Mesenchymal stem cell (in vitro differentiated cells and primary cell): ENCODE results near the gene DAO.
"Not testable (repeated sequence)": the region's sequence is repeated elsewhere in the genome, so short reads cannot be mapped to it uniquely, and the experiment has no call there.

Experiments used
- DNase-seq: peaks from one replicate; pipeline ENCODE4 v3.0.0-alpha.2; 2013
- H2AFZ ChIP-seq: one replicate; pipeline ENCODE4 v1.6.1; 2013; ENCODE audit warnings: low read depth, mild to moderate bottlenecking, control low read depth, inconsistent platforms, low read length, moderate library complexity
- H2AK5ac ChIP-seq: 2 replicates; pipeline ENCODE4 v1.6.1; 2013; ENCODE audit warnings: low read length, moderate library complexity, mild to moderate bottlenecking, inconsistent platforms; ENCODE audit not compliant: severe bottlenecking
- H2BK120ac ChIP-seq: one replicate; pipeline ENCODE4 v1.6.1; 2013; ENCODE audit warnings: low read depth, mild to moderate bottlenecking, inconsistent platforms, low read length, moderate library complexity
- H2BK12ac ChIP-seq, 2 experiments: one replicate each; pipeline ENCODE4 v1.6.1; 2013; ENCODE audit warnings: inconsistent platforms in 2 of 2, low read length in 2 of 2, mild to moderate bottlenecking in 2 of 2, moderate library complexity in 2 of 2, control low read depth in 1 of 2
- H2BK15ac ChIP-seq: one replicate; pipeline ENCODE4 v1.6.1; 2013; ENCODE audit warnings: mild to moderate bottlenecking, low read depth, inconsistent platforms; ENCODE audit not compliant: poor library complexity, severe bottlenecking
- H2BK5ac ChIP-seq: 2 replicates; pipeline ENCODE4 v1.6.1; 2013; ENCODE audit warnings: low read depth, mild to moderate bottlenecking, low read length, control low read depth, inconsistent platforms; ENCODE audit not compliant: poor library complexity, severe bottlenecking
- H3K14ac ChIP-seq, 2 experiments: one replicate each; pipeline ENCODE4 v1.6.1; 2013; ENCODE audit warnings: inconsistent platforms in 2 of 2, low read length in 2 of 2, control low read depth in 1 of 2, mild to moderate bottlenecking in 1 of 2, moderate library complexity in 1 of 2
- H3K18ac ChIP-seq, 2 experiments: one replicate each; pipeline ENCODE4 v1.6.1; 2013; ENCODE audit warnings: inconsistent platforms in 2 of 2, low read length in 2 of 2, control low read depth in 1 of 2, low read depth in 1 of 2, mild to moderate bottlenecking in 1 of 2
- H3K23ac ChIP-seq, 2 experiments: one replicate each; pipeline ENCODE4 v1.6.1; 2013; ENCODE audit warnings: inconsistent platforms in 2 of 2, low read length in 2 of 2, mild to moderate bottlenecking in 2 of 2, moderate library complexity in 2 of 2, control low read depth in 1 of 2
- H3K27ac ChIP-seq: 2 replicates; pipeline ENCODE4 v1.5.1; 2013; ENCODE audit warnings: mild to moderate bottlenecking, moderate library complexity, low read length, control low read depth, inconsistent platforms; ENCODE audit not compliant: poor library complexity, severe bottlenecking
- H3K27me3 ChIP-seq, 2 experiments: 2 replicates each; pipeline versions ENCODE4 v1.6.1 to v1.7.0; 2013; ENCODE audit warnings: low read length in 2 of 2, mild to moderate bottlenecking in 2 of 2, moderate library complexity in 2 of 2, control low read depth in 1 of 2, inconsistent platforms in 1 of 2; ENCODE audit not compliant: control insufficient read depth in 1 of 2, insufficient read depth in 1 of 2
- H3K36me3 ChIP-seq, 2 experiments: 2 replicates each; pipeline versions ENCODE4 v1.6.1 to v1.7.0; 2013; ENCODE audit warnings: low read length in 2 of 2, control low read depth in 1 of 2, inconsistent platforms in 1 of 2, low read depth in 1 of 2, mild to moderate bottlenecking in 1 of 2; ENCODE audit not compliant: insufficient read depth in 2 of 2, control insufficient read depth in 1 of 2
- H3K4ac ChIP-seq, 2 experiments: one replicate each; pipeline ENCODE4 v1.6.1; 2013; ENCODE audit warnings: inconsistent platforms in 2 of 2, low read length in 2 of 2, mild to moderate bottlenecking in 2 of 2, moderate library complexity in 2 of 2, control low read depth in 1 of 2, low read depth in 1 of 2
- H3K4me1 ChIP-seq: 2 replicates; pipeline ENCODE4 v1.6.1; 2013; ENCODE audit warnings: low read depth, low read length, control low read depth; ENCODE audit not compliant: control insufficient read depth, insufficient read depth
- H3K4me2 ChIP-seq: 2 replicates; pipeline ENCODE4 v1.6.1; 2013; ENCODE audit warnings: low read length, mild to moderate bottlenecking, inconsistent platforms; ENCODE audit not compliant: poor library complexity, severe bottlenecking
- H3K4me3 ChIP-seq, 2 experiments: 2 replicates each; pipeline versions ENCODE4 v1.5.1 to v1.7.0; 2013; ENCODE audit warnings: low read length in 2 of 2, mild to moderate bottlenecking in 2 of 2, control low read depth in 1 of 2, low read depth in 1 of 2; ENCODE audit not compliant: insufficient read depth in 1 of 2
- H3K79me1 ChIP-seq: replicated peaks from 2 replicates; pipeline ENCODE4 v1.6.1; 2013; ENCODE audit warnings: mild to moderate bottlenecking, control low read depth, low read length, inconsistent platforms; ENCODE audit not compliant: poor library complexity, severe bottlenecking
- H3K9ac ChIP-seq: 2 replicates; pipeline ENCODE4 v1.7.0; 2013; ENCODE audit warnings: mild to moderate bottlenecking, low read length, moderate library complexity
- H3K9me3 ChIP-seq: 2 replicates; pipeline ENCODE4 v1.7.0; 2013; ENCODE audit warnings: mild to moderate bottlenecking, low read length; ENCODE audit not compliant: control insufficient read depth
- H4K8ac ChIP-seq: one replicate; pipeline ENCODE4 v1.6.1; 2013; ENCODE audit warnings: inconsistent platforms, mild to moderate bottlenecking, low read length, moderate library complexity
- H4K91ac ChIP-seq: one replicate; pipeline ENCODE4 v1.6.1; 2013; ENCODE audit warnings: mild to moderate bottlenecking, low read length, inconsistent platforms
- WGBS: methylation state at CpG from one replicate; pipeline ENCODE4 v1.1.7; 2013; ENCODE audit warnings: mixed read lengths; 5-methylcytosine and 5-hydroxymethylcytosine counted together

The DAO gene

GRCh38 chr12:108840605-108841332 lies 39.1 kb upstream of the DAO start:
- Histone ChIP-seq H3K9me3 (no peaks in the 10 kb centered on the region), H3K18ac (peak overlapping the region; percentile 67 to 85), H3K9ac (peak overlapping the region; percentile 77), H3K23ac (no peak overlapping the region), H3K4ac (peak overlapping the region in 1 of 2 experiments; percentile 39), H3K4me3 (no peak overlapping the region), H4K8ac (peak overlapping the region; percentile 72), H3K27ac (peak overlapping the region; percentile 96), H3K14ac (peak overlapping the region in 1 of 2 experiments; percentile 5), H2AFZ (no peak overlapping the region), H2BK12ac (peak overlapping the region; percentile 22 to 23), H3K36me3 (peaks cover 36 to 54% of the 10 kb centered on the region in 2 experiments), H2BK120ac (peak overlapping the region; percentile 29), H2BK5ac (no peak overlapping the region), H3K79me1 (peaks cover 6% of the 10 kb centered on the region), H2BK15ac (no peak overlapping the region), H2AK5ac (peak overlapping the region; percentile 92), H3K4me1 (peaks cover 24% of the 10 kb centered on the region), H4K91ac (peak overlapping the region; percentile 84), H3K4me2 (no peak overlapping the region), H3K27me3 (no peaks in the 10 kb centered on the region)
- WGBS, result 51% methylated on average over 18 of the region's 20 CpGs
- peak; percentile 95 for DNase-seq

DNA sequence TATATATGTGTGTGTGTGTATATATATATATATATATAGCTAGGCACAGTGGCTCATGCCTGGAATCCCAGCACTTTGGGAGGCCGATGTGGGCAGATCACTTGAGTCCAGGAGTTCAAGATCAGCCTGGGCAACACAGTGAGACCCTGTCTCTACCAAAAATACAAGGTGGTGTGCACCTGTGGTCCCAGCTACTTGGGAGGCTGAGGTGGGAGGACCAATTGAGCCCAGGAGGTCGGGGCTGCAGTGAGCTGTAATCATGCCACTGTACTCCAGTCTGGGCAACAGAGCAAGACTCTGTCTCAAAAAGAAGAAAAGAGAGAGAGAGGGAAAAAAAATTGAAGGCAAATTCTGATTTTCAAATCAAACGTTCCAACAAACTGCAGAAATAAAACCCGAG lies 38.1 kb upstream of the DAO start:
- not testable (repeated sequence) for H3K4me2 ChIP-seq, H4K91ac ChIP-seq, H2BK5ac ChIP-seq, H2BK12ac ChIP-seq, H3K9ac ChIP-seq, H3K4ac ChIP-seq, H3K14ac ChIP-seq, H3K23ac ChIP-seq, H3K27me3 ChIP-seq, H3K4me3 ChIP-seq, DNase-seq, H4K8ac ChIP-seq, H2AFZ ChIP-seq, H2AK5ac ChIP-seq, H3K27ac ChIP-seq, H3K9me3 ChIP-seq, H2BK15ac ChIP-seq, H3K79me1 ChIP-seq
- WGBS, result 91% methylated on average over 4 of the region's 4 CpGs
- Histone ChIP-seq H3K36me3 (peaks cover 45 to 55% of the 10 kb centered on the region in 2 experiments), H3K4me1 (peaks cover 22% of the 10 kb centered on the region), H2BK120ac (peak overlapping the region; percentile 15), H3K18ac (peak overlapping the region in 1 of 2 experiments; percentile 47)

DNA sequence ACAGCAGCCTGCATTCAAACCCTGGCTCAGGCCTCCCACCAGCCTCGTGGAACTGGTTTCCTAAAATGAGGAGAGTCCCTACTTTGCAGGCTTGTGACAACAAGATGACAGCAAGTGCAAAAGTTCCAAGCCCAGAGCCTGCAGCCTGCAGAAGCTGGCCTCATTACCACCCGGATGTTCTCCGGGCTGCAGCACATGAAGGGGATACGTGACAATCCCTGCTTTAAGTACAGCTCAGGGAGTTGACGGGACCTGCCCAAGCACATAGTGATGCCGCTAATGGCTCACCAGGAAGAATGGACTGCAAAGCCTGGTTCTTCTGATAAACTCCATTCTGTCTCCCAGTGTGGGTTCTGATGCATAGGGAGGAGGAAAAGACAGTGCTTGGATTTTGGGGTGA lies 37.5 kb upstream of the DAO start:
- peaks cover 20% of the 10 kb centered on the region for H3K4me1 ChIP-seq
- DNase-seq, result no peak
- peak overlapping the region; percentile 14 for H2AK5ac ChIP-seq
- no peak overlapping the region for H3K27ac ChIP-seq
- peak overlapping the region; percentile 9 for H4K91ac ChIP-seq
- 67% methylated on average over 6 of the region's 6 CpGs for WGBS
- no peak overlapping the region for H3K23ac ChIP-seq
- H3K27me3 ChIP-seq, result no peaks in the 10 kb centered on the region
- H3K18ac ChIP-seq, result peak overlapping the region; percentile 47 to 62
- H3K14ac ChIP-seq, result peak overlapping the region in 1 of 2 experiments; percentile 62
- no peak overlapping the region for H2BK120ac ChIP-seq
- H3K9me3 ChIP-seq, result no peaks in the 10 kb centered on the region
- H3K36me3 ChIP-seq, result peaks cover 48 to 55% of the 10 kb centered on the region in 2 experiments
- H3K79me1 ChIP-seq, result peaks cover 6% of the 10 kb centered on the region
- H3K4ac ChIP-seq, result peak overlapping the region; percentile 27 to 65
- H2BK12ac ChIP-seq, result peak overlapping the region in 1 of 2 experiments; percentile 64
- peak overlapping the region; percentile 54 for H4K8ac ChIP-seq
- H3K4me2 ChIP-seq, result no peak overlapping the region
- no peak overlapping the region for H2BK15ac ChIP-seq
- no peak overlapping the region for H3K9ac ChIP-seq
- no peak overlapping the region for H3K4me3 ChIP-seq
- no peak overlapping the region for H2BK5ac ChIP-seq
- no peak overlapping the region for H2AFZ ChIP-seq

DNA sequence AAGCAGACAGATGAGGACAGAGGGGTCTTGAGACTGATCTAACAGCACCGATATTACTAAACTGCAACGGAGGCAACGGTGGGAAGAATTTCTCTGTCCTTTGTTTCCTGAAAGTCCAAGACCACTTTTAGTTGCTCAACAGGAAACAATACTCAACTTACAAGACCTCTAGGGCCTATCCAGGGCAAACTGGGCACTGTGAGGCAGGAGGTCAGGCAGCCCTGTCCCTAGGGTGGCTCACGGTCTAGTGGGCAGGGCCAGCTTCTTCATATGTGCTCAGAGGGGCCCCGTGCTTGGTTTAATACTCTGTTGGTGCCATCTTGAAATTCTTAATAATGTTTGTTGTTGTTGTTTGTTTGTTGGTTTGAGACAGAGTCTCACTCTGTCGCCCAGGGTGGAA lies 36.7 kb upstream of the DAO start:
- WGBS, result 83% methylated on average over 6 of the region's 6 CpGs
- peak overlapping the region; percentile 9 to 50 for H3K4ac ChIP-seq

More for the DNA sequence above, 36.7 kb upstream of the DAO start:
- Histone ChIP-seq H2AFZ (no peak overlapping the region), H3K9me3 (no peaks in the 10 kb centered on the region), H3K9ac (no peak overlapping the region), H2BK120ac (no peak overlapping the region), H3K14ac (no peak overlapping the region), H4K91ac (peak overlapping the region; percentile 48), H2BK5ac (no peak overlapping the region), H2BK15ac (peak overlapping the region; percentile 0), H3K4me3 (no peak overlapping the region), H2BK12ac (peak overlapping the region in 1 of 2 experiments; percentile 71), H3K4me1 (peaks cover 16% of the 10 kb centered on the region), H3K79me1 (peaks cover 8% of the 10 kb centered on the region), H3K36me3 (peaks cover 56 to 63% of the 10 kb centered on the region in 2 experiments), H3K18ac (peak overlapping the region; percentile 7 to 75), H3K23ac (no peak overlapping the region), H3K27me3 (no peaks in the 10 kb centered on the region), H2AK5ac (peak overlapping the region; percentile 69), H3K27ac (peak overlapping the region; percentile 20), H3K4me2 (no peak overlapping the region), H4K8ac (peak overlapping the region; percentile 47)
- DNase-seq, result no peak
